Colonic mucosa (tissue), 4 donors: ENCODE results near the gene SGTB. TPM values are rescaled to one million over a fixed set of nuclear protein-coding genes. Genes with fewer than 3 reads are reported as not detected.

Experiments used
- DNase-seq: peaks from one replicate; pipeline ENCODE4 v3.0.0-alpha.2; 2020
- H3K27ac ChIP-seq: fragments of 200-600 bp; one replicate; pipeline ENCODE4 v1.8.0; 2021
- H3K27me3 ChIP-seq: fragments of 200-600 bp; one replicate; pipeline ENCODE4 v1.8.0; 2021
- H3K36me3 ChIP-seq: fragments of 200-600 bp; one replicate; pipeline ENCODE4 v1.8.0; 2021
- H3K4me1 ChIP-seq: fragments of 200-600 bp; one replicate; pipeline ENCODE4 v1.8.0; 2021; ENCODE audit warnings: mild to moderate bottlenecking
- H3K4me3 ChIP-seq: fragments of 200-600 bp; one replicate; pipeline ENCODE4 v1.8.0; 2021
- H3K9ac ChIP-seq, 2 donors: one replicate each; pipeline ENCODE4 v1.7.0; 2013; ENCODE audit warnings: control low read depth in 2 of 2, low read depth in 2 of 2, low read length in 2 of 2
- H3K9me3 ChIP-seq: fragments of 200-600 bp; one replicate; pipeline ENCODE4 v1.8.0; 2021
- CTCF ChIP-seq: fragments of 200-600 bp; IDR thresholded peaks from one replicate; pipeline ENCODE4 v1.8.0; 2022; ENCODE audit warnings: antibody characterized with exemption, mild to moderate bottlenecking
- intact Hi-C: fragments of 100-400 bp; cut with DNase I; formaldehyde crosslinking; loops from one replicate; pipeline ENCODE4 v1.14.1; 2022
- total RNA-seq, 2 donors: library from RNA; stranded (reverse); fragmentation: NEBNext Ultra II Directional in 1 of 2; extraction: Animal tissue kit (Norgen Biotek cat#: 25700) in 1 of 2; gene quantifications; one replicate each; pipeline ENCODE4 v1.2.1, GENCODE V29; 2021
- donor health status: healthy.
- donor health status: DM: no; HTN: no; CAD: no.
- donor health status: DM: no; HTN: no; CAD: no.

Gene SGTB
- total RNA-seq, 2 donors from 2014 or later, result 3.7 to 4.4 TPM

- TF ChIP-seq CTCF, result peak; percentile 50
- Histone ChIP-seq H3K9ac (no peak overlapping the region), H3K4me1 (no peaks in the 10 kb centered on the region), H3K4me3 (no peak overlapping the region), H3K9me3 (no peaks in the 10 kb centered on the region), H3K27me3 (no peaks in the 10 kb centered on the region), H3K27ac (no peak overlapping the region), H3K36me3 (no peaks in the 10 kb centered on the region)
- DNase-seq, result no peak
- intact Hi-C loops, result no loop called here
Measured at GRCh38 chr5:65742565-65743231, 20.8 kb upstream of the SGTB start.

GRCh38 chr5:65739162-65739561, 17.3 kb upstream of the SGTB start:
- Histone ChIP-seq H3K9me3 (no peaks in the 10 kb centered on the region), H3K4me1 (no peaks in the 10 kb centered on the region), H3K4me3 (no peak overlapping the region), H3K27ac (no peak overlapping the region), H3K36me3 (no peaks in the 10 kb centered on the region), H3K27me3 (no peaks in the 10 kb centered on the region), H3K9ac (no peak overlapping the region)
- intact Hi-C loops, result loop anchor here (10.0 kb wide), 1 partner anchor 346 kb away; no protein-coding TSS in a partner anchor
- TF ChIP-seq CTCF, result no peak
- no peak for DNase-seq

- H3K27ac ChIP-seq, result no peak overlapping the region
- H3K27me3 ChIP-seq, result no peaks in the 10 kb centered on the region
- no peak for TF ChIP-seq CTCF
- H3K4me3 ChIP-seq, result no peak overlapping the region
- H3K9ac ChIP-seq, result no peak overlapping the region
- DNase-seq, result no peak
- no peaks in the 10 kb centered on the region for H3K9me3 ChIP-seq
- no peaks in the 10 kb centered on the region for H3K4me1 ChIP-seq
- H3K36me3 ChIP-seq, result no peaks in the 10 kb centered on the region
- intact Hi-C loops, result loop anchor here (10.0 kb wide), 1 partner anchor 346 kb away; no protein-coding TSS in a partner anchor
Measured at GRCh38 chr5:65738305-65738704, 16.4 kb upstream of the SGTB start.

GRCh38 chr5:65737842-65738241, 15.9 kb upstream of the SGTB start:
- H3K9me3 ChIP-seq, result no peaks in the 10 kb centered on the region
- H3K9ac ChIP-seq, result no peak overlapping the region
- TF ChIP-seq CTCF, result no peak
- no peak overlapping the region for H3K27ac ChIP-seq
- intact Hi-C loops, result loop anchor here (10.0 kb wide), 1 partner anchor 347 kb away; no protein-coding TSS in a partner anchor
- H3K4me3 ChIP-seq, result no peak overlapping the region
- H3K36me3 ChIP-seq, result no peaks in the 10 kb centered on the region
- no peak for DNase-seq
- H3K27me3 ChIP-seq, result no peaks in the 10 kb centered on the region
- no peaks in the 10 kb centered on the region for H3K4me1 ChIP-seq

GRCh38 chr5:65736011-65736410, 14.1 kb upstream of the SGTB start:
- Histone ChIP-seq H3K27ac (no peak overlapping the region), H3K36me3 (no peaks in the 10 kb centered on the region), H3K4me1 (no peaks in the 10 kb centered on the region), H3K4me3 (no peak overlapping the region), H3K9ac (no peak overlapping the region), H3K9me3 (no peaks in the 10 kb centered on the region), H3K27me3 (no peaks in the 10 kb centered on the region)
- intact Hi-C loops, result loop anchor here (10.0 kb wide), 1 partner anchor 349 kb away; no protein-coding TSS in a partner anchor
- no peak for TF ChIP-seq CTCF
- no peak for DNase-seq
